Measurements from ENCODE around the gene PNLIPRP2.

GRCh38 chr10:116613471-116613870 lies 7.3 kb upstream of the PNLIPRP2 start:
- TF ChIP-seq, protein P1, sequence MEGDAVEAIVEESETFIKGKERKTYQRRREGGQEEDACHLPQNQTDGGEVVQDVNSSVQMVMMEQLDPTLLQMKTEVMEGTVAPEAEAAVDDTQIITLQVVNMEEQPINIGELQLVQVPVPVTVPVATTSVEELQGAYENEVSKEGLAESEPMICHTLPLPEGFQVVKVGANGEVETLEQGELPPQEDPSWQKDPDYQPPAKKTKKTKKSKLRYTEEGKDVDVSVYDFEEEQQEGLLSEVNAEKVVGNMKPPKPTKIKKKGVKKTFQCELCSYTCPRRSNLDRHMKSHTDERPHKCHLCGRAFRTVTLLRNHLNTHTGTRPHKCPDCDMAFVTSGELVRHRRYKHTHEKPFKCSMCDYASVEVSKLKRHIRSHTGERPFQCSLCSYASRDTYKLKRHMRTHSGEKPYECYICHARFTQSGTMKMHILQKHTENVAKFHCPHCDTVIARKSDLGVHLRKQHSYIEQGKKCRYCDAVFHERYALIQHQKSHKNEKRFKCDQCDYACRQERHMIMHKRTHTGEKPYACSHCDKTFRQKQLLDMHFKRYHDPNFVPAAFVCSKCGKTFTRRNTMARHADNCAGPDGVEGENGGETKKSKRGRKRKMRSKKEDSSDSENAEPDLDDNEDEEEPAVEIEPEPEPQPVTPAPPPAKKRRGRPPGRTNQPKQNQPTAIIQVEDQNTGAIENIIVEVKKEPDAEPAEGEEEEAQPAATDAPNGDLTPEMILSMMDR (IDR thresholded peaks at IDR 0.05), result no peak
- TF ChIP-seq REST (IDR thresholded peaks at IDR 0.05; ENCODE audit: low read depth, low read length) (no peak), ZBTB33 (IDR thresholded peaks at IDR 0.05; ENCODE audit: borderline replicate concordance, low read depth) (no peak), EP300 (IDR thresholded peaks at IDR 0.05; ENCODE audit: borderline replicate concordance in 1 of 2, low read depth in 1 of 2, low read length in 1 of 2) (no peak), MXI1 (IDR thresholded peaks at IDR 0.05; ENCODE audit: low read depth, low read length) (no peak)
- TF ChIP-seq, protein P2, sequence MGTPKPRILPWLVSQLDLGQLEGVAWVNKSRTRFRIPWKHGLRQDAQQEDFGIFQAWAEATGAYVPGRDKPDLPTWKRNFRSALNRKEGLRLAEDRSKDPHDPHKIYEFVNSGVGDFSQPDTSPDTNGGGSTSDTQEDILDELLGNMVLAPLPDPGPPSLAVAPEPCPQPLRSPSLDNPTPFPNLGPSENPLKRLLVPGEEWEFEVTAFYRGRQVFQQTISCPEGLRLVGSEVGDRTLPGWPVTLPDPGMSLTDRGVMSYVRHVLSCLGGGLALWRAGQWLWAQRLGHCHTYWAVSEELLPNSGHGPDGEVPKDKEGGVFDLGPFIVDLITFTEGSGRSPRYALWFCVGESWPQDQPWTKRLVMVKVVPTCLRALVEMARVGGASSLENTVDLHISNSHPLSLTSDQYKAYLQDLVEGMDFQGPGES (IDR thresholded peaks at IDR 0.05; ENCODE audit: low read depth, low read length), result no peak
